A549 (cell line): ENCODE data around the gene SLC35A2. TPM values are rescaled to one million over a fixed set of nuclear protein-coding genes. Genes with fewer than 3 reads are reported as not detected.

Source experiments
- ATAC-seq, 2 experiments: fragments of 200-7000 bp in 1 of 2; fragments of >200 bp in 1 of 2; cut with Nextera tagmentation in 1 of 2; cut with Tn5 transposase in 1 of 2; 3 replicates each; pipeline versions ENCODE4 v1.8.0 to v1.9.1; 2018 to 2020; ENCODE audit warnings: mild to moderate bottlenecking in 1 of 2, moderate library complexity in 1 of 2
- CTCF ChIA-PET: fragments of 300-600 bp; sonication (Branson Sonifier 250); formaldehyde crosslinking; extraction: SDS; loops from one replicate; lab custom pipeline; 2021; ENCODE audit warnings: antibody characterized with exemption, inconsistent platforms; lab: Yijun Ruan, JAX
- POLR2A ChIA-PET: fragments of 350-600 bp; formaldehyde crosslinking; extraction: SDS; loops from one replicate; lab custom pipeline; 2021; ENCODE audit warnings: antibody characterized with exemption, inconsistent platforms; lab: Yijun Ruan, JAX
- DNase-seq, 2 experiments: peaks; one replicate each; pipeline versions ENCODE4 v3.0.0 to v3.0.0-alpha.2; 2011 to 2016; ENCODE audit warnings: low read depth in 1 of 2, low spot score in 1 of 2
- FAIRE-seq: peaks from 2 replicates; lab custom pipeline; 2011; peaks lifted over from hg19 to GRCh38; lab: Jason Lieb, UNC
- H3K27ac ChIP-seq, 2 experiments: fragments of >200 bp; sonication (Bioruptor Twin); formaldehyde crosslinking; 3 replicates each; pipeline ENCODE4 v1.5.1; 2016 to 2017
- H3K4me1 ChIP-seq: fragments of >200 bp; sonication (Bioruptor Twin); formaldehyde crosslinking; 3 replicates; pipeline ENCODE4 v1.6.1; 2016
- H3K4me2 ChIP-seq: fragments of >200 bp; sonication (Bioruptor Twin); formaldehyde crosslinking; 3 replicates; pipeline ENCODE4 v1.6.1; 2016
- H3K4me3 ChIP-seq: fragments of >200 bp; sonication (Bioruptor Twin); formaldehyde crosslinking; 3 replicates; pipeline ENCODE4 v1.5.1; 2016
- H3K9me3 ChIP-seq: fragments of >200 bp; sonication (Bioruptor Twin); formaldehyde crosslinking; 3 replicates; pipeline ENCODE4 v1.6.1; 2016
- CEBPB ChIP-seq, 2 experiments: fragments of >200 bp in 1 of 2; sonication (Bioruptor Twin) in 1 of 2; formaldehyde crosslinking in 1 of 2; IDR thresholded peaks; 2 replicates each; pipeline ENCODE4 v1.6.1; 2012 to 2016
- CHD2 ChIP-seq: fragments of 150-350 bp; IDR thresholded peaks from 2 replicates; pipeline ENCODE4 v1.6.1; 2014; ENCODE audit warnings: low read length; ENCODE audit not compliant: partially characterized antibody
- FOXS1 ChIP-seq: fragments of 250-450 bp; sonication (Bioruptor Pico); IDR thresholded peaks from 2 replicates; pipeline ENCODE4 v1.5.0; 2020; ENCODE audit warnings: mild to moderate bottlenecking, moderate library complexity
- HEYL ChIP-seq: fragments of 250-450 bp; sonication (Bioruptor Pico); IDR thresholded peaks from 2 replicates; pipeline ENCODE4 v1.8.0; 2021; ENCODE audit warnings: mild to moderate bottlenecking, moderate library complexity
- HMGXB4 ChIP-seq: fragments of 250-450 bp; sonication (Bioruptor Pico); IDR thresholded peaks from 2 replicates; pipeline ENCODE4 v1.5.0; 2021; ENCODE audit warnings: mild to moderate bottlenecking, moderate library complexity, borderline replicate concordance
- JUNB ChIP-seq: fragments of >200 bp; sonication (Bioruptor Twin); formaldehyde crosslinking; IDR thresholded peaks from 2 replicates; pipeline ENCODE4 v1.6.1; 2016
- KDM5A ChIP-seq: fragments of 200-600 bp; sonication (generic); IDR thresholded peaks from 2 replicates; pipeline ENCODE4 v1.6.1; 2016; ENCODE audit warnings: antibody characterized with exemption, mild to moderate bottlenecking
- NPAS2 ChIP-seq: fragments of 250-450 bp; sonication (Bioruptor Pico); IDR thresholded peaks from 2 replicates; pipeline ENCODE4 v1.8.0; 2022; ENCODE audit warnings: mild to moderate bottlenecking, moderate library complexity, borderline replicate concordance
- POLR2AphosphoS2 ChIP-seq: conservative IDR thresholded peaks from 2 replicates; pipeline ENCODE4 v1.6.1; 2012; ENCODE audit warnings: low read length, improper control_type of control experiment, inconsistent platforms
- RAD21 ChIP-seq, 2 experiments: fragments of >200 bp in 1 of 2; sonication (Bioruptor Twin) in 1 of 2; formaldehyde crosslinking in 1 of 2; IDR thresholded peaks in 1 of 2; conservative IDR thresholded peaks in 1 of 2; 2 replicates in 1 of 2; 3 replicates in 1 of 2; pipeline ENCODE4 v1.6.1; 2012 to 2018; ENCODE audit warnings: inconsistent platforms in 1 of 2
- RFX5 ChIP-seq: fragments of 450-650 bp; IDR thresholded peaks from 2 replicates; pipeline ENCODE4 v1.7.1; 2014; ENCODE audit warnings: antibody characterized with exemption, mild to moderate bottlenecking, moderate library complexity
- RNF2 ChIP-seq: fragments of 200-600 bp; sonication (generic); IDR thresholded peaks from 2 replicates; pipeline ENCODE4 v1.6.1; 2016; ENCODE audit warnings: low read depth, mild to moderate bottlenecking, antibody characterized with exemption, moderate library complexity, borderline replicate concordance
- SMC3 ChIP-seq: fragments of >200 bp; sonication (Bioruptor Twin); formaldehyde crosslinking; IDR thresholded peaks from 3 replicates; pipeline ENCODE4 v1.6.1; 2018; ENCODE audit warnings: inconsistent platforms
- SREBF2 ChIP-seq: fragments of 450-650 bp; IDR thresholded peaks from 2 replicates; pipeline ENCODE4 v1.6.1; 2014; ENCODE audit warnings: mild to moderate bottlenecking, moderate library complexity
- TFCP2L1 ChIP-seq: fragments of 250-450 bp; sonication (Bioruptor Pico); IDR thresholded peaks from 2 replicates; pipeline ENCODE4 v1.5.0; 2021; ENCODE audit warnings: mild to moderate bottlenecking
- TP53 ChIP-seq: fragments of 250-450 bp; sonication (Bioruptor Pico); IDR thresholded peaks from 2 replicates; pipeline ENCODE4 v1.5.0; 2021; ENCODE audit warnings: mild to moderate bottlenecking, moderate library complexity
- WGBS: methylation state at CpG from one replicate; pipeline ENCODE4 v1.1.6; 2017; ENCODE audit errors: missing lambda C conversion rate; 5-methylcytosine and 5-hydroxymethylcytosine counted together
- polyA plus RNA-seq, 4 experiments: library from polyadenylated mRNA; depleted of rRNA in 3 of 4; stranded (reverse); fragments of >200 nt; fragmentation: RNase III in 1 of 4; extraction: RNeasy Plus Mini Kit Qiagen cat#74134 plus additional on column Dnase treatment in 1 of 4; gene quantifications; 2 replicates in 3 of 4; 3 replicates in 1 of 4; pipeline ENCODE4 v1.2.3, GENCODE V29; 2011 to 2017
- TF ChIP-seq, protein P1 (sequence below): fragments of 450-650 bp; IDR thresholded peaks from 2 replicates; pipeline ENCODE4 v1.6.1; 2014; ENCODE audit warnings: antibody characterized with exemption
- TF ChIP-seq, protein P2 (sequence below): fragments of >200 bp; sonication (Bioruptor Twin); formaldehyde crosslinking; IDR thresholded peaks from 3 replicates; pipeline ENCODE4 v1.5.1; 2016
- TF ChIP-seq, protein P3 (sequence below): fragments of >200 bp; sonication (Bioruptor Twin); formaldehyde crosslinking; IDR thresholded peaks from 3 replicates; pipeline ENCODE4 v1.6.1; 2016
- TF ChIP-seq, protein P4 (sequence below): IDR thresholded peaks from 2 replicates; pipeline ENCODE4 v1.6.1; 2012; ENCODE audit warnings: low read depth, borderline replicate concordance

SLC35A2 gene
- polyA plus RNA-seq, 2 of the 4 experiments (the other 2 are of a cell fraction): 39.4 to 50.2 TPM

DNA sequence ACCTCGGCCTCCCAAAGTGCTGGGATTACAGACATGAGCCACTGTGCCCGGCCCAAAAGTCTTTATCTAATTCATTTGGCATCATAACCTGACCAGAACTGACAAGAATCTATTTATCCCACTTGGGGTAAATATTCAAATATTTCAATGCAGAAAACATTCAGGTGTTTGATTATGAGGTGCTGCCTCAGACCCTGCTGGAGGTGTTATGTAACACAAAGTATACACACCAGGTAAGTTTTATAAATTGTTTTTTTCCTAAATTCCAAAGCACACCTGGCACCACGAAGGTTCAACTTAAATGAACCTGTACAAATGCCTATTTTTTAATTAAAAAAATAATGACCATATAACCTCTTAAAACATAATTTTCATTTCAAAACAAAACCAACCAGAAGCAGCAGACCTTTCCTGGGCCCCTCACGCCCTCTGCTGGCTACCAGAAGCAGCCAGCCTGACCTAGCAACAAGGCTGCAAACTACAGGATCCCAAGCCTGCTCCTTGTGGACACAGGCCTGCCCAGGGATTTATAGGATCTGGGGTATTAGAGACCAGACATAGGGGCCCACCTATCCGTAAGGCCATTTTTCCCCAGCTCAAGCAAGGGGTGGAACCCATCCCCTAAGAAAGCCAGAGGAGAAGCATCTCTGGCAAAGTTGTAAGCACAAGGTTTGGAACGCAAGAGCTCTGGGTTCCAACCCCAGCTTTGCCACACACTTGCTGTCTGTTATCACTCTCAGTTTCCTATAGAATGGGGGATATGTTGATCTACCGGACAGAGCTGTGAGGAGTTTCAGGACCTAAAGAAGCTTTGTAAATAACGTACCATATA lies 34.3 kb upstream of the SLC35A2 start:
- Histone ChIP-seq H3K27ac (no peak overlapping the region), H3K4me1 (no peaks in the 10 kb centered on the region), H3K4me3 (no peak overlapping the region), H3K9me3 (no peaks in the 10 kb centered on the region), H3K4me2 (no peak overlapping the region)
- WGBS: 56% methylated on average over 8 of the region's 8 CpGs
- POLR2A ChIA-PET: interaction anchor here (1.0 kb wide), 1 partner anchor 12 kb away, joined by 4 read pairs; the partner anchor contains the start of gene OTUD5
- FAIRE-seq: peak; percentile 82
- peak; percentile 92 to 96 for ATAC-seq
- DNase-seq: peak; percentile 61 to 62
- CTCF ChIA-PET: interaction anchor here (0.6 to 1.7 kb wide), 21 partner anchors 9 to 356 kb away, joined by 3 to 20 read pairs (median 3); partner anchors contain the start of genes KCND1 and PIM2
- TF ChIP-seq SREBF2 (no peak), RAD21 (conservative IDR thresholded peaks at IDR 0.05 in 1 of 2, IDR thresholded peaks at IDR 0.05 in 1 of 2) (peak; percentile 64 to 71), POLR2AphosphoS2 (no peak), CHD2 (no peak), JUNB (no peak), SMC3 (peak; percentile 58), RFX5 (0 out of 2 replicates have a peak, but pooled peaks have one; percentile 36), FOXS1 (no peak)
- TF ChIP-seq, protein P1, sequence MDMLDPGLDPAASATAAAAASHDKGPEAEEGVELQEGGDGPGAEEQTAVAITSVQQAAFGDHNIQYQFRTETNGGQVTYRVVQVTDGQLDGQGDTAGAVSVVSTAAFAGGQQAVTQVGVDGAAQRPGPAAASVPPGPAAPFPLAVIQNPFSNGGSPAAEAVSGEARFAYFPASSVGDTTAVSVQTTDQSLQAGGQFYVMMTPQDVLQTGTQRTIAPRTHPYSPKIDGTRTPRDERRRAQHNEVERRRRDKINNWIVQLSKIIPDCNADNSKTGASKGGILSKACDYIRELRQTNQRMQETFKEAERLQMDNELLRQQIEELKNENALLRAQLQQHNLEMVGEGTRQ: no peak
- TF ChIP-seq, protein P2, sequence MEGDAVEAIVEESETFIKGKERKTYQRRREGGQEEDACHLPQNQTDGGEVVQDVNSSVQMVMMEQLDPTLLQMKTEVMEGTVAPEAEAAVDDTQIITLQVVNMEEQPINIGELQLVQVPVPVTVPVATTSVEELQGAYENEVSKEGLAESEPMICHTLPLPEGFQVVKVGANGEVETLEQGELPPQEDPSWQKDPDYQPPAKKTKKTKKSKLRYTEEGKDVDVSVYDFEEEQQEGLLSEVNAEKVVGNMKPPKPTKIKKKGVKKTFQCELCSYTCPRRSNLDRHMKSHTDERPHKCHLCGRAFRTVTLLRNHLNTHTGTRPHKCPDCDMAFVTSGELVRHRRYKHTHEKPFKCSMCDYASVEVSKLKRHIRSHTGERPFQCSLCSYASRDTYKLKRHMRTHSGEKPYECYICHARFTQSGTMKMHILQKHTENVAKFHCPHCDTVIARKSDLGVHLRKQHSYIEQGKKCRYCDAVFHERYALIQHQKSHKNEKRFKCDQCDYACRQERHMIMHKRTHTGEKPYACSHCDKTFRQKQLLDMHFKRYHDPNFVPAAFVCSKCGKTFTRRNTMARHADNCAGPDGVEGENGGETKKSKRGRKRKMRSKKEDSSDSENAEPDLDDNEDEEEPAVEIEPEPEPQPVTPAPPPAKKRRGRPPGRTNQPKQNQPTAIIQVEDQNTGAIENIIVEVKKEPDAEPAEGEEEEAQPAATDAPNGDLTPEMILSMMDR: peak; percentile 78

DNA sequence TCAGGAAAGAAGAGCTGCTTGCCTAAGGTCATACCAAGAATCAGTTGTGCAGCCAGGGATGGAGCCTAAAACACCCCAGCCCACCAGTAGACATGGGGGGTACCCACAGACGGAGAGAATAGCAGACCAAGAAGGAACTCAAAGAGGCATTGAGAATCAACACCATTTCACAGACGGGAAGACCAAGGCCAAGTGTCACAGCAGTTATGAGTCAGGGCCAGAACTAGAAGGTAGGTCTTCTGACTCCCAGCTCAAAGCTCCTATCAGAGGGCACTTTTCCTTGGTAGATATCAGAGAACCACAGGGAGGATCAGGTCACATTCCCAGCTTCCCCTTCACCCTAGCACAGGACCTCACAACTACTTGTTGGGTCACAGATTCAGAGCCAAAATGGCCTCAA lies 31.4 kb upstream of the SLC35A2 start:
- POLR2A ChIA-PET: no interaction called here
- Histone ChIP-seq H3K4me3 (no peak overlapping the region), H3K27ac (no peak overlapping the region), H3K9me3 (no peaks in the 10 kb centered on the region), H3K4me1 (no peaks in the 10 kb centered on the region)
- ATAC-seq: no peak
- no peak for FAIRE-seq
- TF ChIP-seq HMGXB4 (CRISPR knock-in tag): no peak
- no peak for TF ChIP-seq KDM5A
- TF ChIP-seq, protein P3, sequence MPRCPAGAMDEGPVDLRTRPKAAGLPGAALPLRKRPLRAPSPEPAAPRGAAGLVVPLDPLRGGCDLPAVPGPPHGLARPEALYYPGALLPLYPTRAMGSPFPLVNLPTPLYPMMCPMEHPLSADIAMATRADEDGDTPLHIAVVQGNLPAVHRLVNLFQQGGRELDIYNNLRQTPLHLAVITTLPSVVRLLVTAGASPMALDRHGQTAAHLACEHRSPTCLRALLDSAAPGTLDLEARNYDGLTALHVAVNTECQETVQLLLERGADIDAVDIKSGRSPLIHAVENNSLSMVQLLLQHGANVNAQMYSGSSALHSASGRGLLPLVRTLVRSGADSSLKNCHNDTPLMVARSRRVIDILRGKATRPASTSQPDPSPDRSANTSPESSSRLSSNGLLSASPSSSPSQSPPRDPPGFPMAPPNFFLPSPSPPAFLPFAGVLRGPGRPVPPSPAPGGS: no peak
- TF ChIP-seq HEYL (CRISPR knock-in tag): no peak
- no peak for TF ChIP-seq TFCP2L1 (CRISPR knock-in tag)
- TF ChIP-seq CEBPB (IDR thresholded peaks at IDR 0.05): no peak
- TF ChIP-seq RNF2: no peak
- no peak for TF ChIP-seq TP53
- TF ChIP-seq, protein P4, sequence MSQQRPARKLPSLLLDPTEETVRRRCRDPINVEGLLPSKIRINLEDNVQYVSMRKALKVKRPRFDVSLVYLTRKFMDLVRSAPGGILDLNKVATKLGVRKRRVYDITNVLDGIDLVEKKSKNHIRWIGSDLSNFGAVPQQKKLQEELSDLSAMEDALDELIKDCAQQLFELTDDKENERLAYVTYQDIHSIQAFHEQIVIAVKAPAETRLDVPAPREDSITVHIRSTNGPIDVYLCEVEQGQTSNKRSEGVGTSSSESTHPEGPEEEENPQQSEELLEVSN: no peak
- no peak for TF ChIP-seq NPAS2 (CRISPR knock-in tag)
- TF ChIP-seq, all 56 proteins: peak for 0
- 85% methylated on average over 2 of the region's 2 CpGs for WGBS
- CTCF ChIA-PET: interaction anchor here (1.2 to 1.8 kb wide), 2 partner anchors 295 to 326 kb away, joined by 3 to 7 read pairs; no protein-coding TSS in a partner anchor
- no peak overlapping the region for H3K4me2 ChIP-seq
- DNase-seq: no peak
